ENCODE data around the gene TBC1D8.
A peak's percentile ranks its signal among the peaks of the same experiment; 100 is the strongest.

Gene TBC1D8

DNA sequence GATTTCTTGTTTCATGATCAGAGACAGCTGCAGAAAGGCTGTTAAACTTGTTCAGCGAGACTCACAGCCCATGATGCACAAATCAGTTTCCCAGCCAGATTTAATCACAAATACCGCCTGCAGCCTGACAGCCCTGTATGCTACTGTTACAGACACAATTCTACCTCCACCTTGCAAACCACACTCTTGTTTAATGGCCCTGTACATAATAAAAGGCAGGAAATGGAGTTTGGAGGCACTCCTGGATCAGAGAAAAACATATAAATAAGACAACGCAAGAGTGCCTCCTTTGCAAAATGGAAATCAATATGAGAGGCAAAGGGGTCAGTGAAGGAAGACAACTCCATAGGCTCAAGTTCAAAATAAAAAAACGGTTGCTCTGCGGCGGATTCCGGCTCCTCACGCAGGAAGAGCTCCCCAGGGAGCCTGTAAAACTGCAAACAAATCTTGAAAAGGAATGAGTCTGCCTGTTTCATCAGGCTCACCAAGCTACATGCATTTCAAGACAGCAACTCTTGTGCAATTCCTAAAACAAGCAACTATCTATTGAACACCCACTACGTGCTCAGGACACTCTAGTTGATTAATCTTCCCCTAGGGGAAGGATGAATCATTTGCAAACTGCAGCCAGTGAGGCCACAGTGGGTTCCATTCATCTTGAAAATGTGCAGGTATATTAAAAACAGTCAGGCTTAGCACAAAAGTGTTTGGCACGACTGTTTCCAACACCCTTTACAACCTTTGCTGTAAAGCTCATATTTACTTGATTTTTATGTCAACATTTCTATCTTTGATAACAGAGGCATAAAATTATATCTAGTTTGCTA is 37.5 kb downstream of the TBC1D8 start:
- no peak; the same call in 2 of the 3 replicates for ATAC-seq
- TF ChIP-seq, protein P1, sequence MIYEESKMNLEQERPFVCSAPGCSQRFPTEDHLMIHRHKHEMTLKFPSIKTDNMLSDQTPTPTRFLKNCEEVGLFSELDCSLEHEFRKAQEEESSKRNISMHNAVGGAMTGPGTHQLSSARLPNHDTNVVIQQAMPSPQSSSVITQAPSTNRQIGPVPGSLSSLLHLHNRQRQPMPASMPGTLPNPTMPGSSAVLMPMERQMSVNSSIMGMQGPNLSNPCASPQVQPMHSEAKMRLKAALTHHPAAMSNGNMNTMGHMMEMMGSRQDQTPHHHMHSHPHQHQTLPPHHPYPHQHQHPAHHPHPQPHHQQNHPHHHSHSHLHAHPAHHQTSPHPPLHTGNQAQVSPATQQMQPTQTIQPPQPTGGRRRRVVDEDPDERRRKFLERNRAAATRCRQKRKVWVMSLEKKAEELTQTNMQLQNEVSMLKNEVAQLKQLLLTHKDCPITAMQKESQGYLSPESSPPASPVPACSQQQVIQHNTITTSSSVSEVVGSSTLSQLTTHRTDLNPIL (CRISPR knock-in tag; IDR thresholded peaks at IDR 0.05; ENCODE audit: low read depth) = no peak
- TF ChIP-seq RARB (CRISPR knock-in tag; IDR thresholded peaks at IDR 0.05) (no peak), ARNTL (CRISPR knock-in tag; IDR thresholded peaks at IDR 0.05; ENCODE audit: borderline replicate concordance, low read depth) (no peak), ISL1 (CRISPR knock-in tag; IDR thresholded peaks at IDR 0.05) (no peak)
- TF ChIP-seq, protein P2, sequence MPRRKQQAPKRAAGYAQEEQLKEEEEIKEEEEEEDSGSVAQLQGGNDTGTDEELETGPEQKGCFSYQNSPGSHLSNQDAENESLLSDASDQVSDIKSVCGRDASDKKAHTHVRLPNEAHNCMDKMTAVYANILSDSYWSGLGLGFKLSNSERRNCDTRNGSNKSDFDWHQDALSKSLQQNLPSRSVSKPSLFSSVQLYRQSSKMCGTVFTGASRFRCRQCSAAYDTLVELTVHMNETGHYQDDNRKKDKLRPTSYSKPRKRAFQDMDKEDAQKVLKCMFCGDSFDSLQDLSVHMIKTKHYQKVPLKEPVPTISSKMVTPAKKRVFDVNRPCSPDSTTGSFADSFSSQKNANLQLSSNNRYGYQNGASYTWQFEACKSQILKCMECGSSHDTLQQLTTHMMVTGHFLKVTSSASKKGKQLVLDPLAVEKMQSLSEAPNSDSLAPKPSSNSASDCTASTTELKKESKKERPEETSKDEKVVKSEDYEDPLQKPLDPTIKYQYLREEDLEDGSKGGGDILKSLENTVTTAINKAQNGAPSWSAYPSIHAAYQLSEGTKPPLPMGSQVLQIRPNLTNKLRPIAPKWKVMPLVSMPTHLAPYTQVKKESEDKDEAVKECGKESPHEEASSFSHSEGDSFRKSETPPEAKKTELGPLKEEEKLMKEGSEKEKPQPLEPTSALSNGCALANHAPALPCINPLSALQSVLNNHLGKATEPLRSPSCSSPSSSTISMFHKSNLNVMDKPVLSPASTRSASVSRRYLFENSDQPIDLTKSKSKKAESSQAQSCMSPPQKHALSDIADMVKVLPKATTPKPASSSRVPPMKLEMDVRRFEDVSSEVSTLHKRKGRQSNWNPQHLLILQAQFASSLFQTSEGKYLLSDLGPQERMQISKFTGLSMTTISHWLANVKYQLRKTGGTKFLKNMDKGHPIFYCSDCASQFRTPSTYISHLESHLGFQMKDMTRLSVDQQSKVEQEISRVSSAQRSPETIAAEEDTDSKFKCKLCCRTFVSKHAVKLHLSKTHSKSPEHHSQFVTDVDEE (CRISPR knock-in tag; IDR thresholded peaks at IDR 0.05) = no peak

DNA sequence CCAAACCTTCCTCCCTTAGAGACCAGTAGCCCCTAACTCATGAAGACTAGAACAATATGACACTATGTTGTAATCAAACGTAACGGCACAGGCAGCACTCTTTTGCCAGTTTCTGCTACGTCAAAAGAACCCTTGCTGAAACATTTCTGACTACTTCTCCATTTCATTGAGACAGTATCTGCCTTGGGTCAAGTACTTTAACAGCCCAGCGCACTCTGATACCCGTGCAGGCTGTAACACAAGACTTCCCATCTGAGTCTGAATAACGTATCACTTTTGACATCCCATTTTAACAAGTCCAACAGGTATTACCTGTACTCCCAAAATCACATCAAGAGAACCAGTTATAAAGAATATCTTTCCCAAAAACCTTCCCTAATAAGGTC is 38.4 kb downstream of the TBC1D8 start:
- ATAC-seq = no peak

DNA sequence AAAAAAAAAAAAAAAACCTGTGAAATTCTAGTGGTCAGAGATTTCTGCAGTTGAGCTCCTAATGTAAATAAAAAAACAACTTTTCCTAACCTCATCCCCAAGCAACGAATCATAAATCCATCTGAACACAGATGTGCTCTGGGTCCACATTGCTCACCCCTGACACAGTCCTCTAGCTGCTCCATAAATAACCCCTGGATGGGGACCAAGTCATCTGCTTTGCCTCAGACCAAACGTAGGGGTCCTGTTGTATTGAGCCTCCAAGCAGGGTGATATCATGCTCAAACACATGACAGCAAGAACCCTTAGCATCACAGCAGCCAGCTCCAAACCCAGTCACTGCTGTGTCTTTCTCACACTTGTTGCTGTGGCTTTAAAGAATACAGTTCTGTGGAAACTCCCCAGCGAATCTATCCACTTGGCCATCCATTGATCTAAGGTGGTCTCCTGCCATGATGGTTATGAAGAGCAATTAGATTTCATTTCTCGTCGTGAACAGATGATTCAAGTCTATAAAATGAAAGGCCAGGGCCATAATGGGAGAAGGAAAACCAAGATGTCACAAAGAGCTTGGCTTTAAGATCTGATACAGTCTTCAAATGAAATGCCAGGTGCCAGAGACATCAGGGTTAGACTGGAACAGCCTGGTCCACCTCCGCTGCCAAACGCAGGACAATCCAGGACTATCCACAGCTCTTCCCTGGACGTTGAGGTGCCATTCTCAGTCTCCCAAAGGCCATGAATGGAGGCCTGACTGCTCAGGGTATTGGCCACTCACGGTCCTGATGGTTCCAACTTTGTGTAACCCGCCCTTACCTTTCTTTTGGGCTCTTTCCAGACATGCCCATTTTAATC is 39.0 kb downstream of the TBC1D8 start:
- 0 out of 2 replicates have a peak, but pooled peaks have one; percentile 29 for TF ChIP-seq SNAI2 (CRISPR knock-in tag; IDR thresholded peaks at IDR 0.05)
- TF ChIP-seq, protein P3, sequence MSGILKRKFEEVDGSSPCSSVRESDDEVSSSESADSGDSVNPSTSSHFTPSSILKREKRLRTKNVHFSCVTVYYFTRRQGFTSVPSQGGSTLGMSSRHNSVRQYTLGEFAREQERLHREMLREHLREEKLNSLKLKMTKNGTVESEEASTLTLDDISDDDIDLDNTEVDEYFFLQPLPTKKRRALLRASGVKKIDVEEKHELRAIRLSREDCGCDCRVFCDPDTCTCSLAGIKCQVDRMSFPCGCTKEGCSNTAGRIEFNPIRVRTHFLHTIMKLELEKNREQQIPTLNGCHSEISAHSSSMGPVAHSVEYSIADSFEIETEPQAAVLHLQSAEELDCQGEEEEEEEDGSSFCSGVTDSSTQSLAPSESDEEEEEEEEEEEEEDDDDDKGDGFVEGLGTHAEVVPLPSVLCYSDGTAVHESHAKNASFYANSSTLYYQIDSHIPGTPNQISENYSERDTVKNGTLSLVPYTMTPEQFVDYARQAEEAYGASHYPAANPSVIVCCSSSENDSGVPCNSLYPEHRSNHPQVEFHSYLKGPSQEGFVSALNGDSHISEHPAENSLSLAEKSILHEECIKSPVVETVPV (CRISPR knock-in tag; IDR thresholded peaks at IDR 0.05) = no peak
- ATAC-seq = peak; percentile 62

More for the DNA sequence above, 38.4 kb downstream of the TBC1D8 start:
- TF ChIP-seq ZFP3 (CRISPR knock-in tag; IDR thresholded peaks at IDR 0.05) = no peak
- TF ChIP-seq PPARA (CRISPR knock-in tag; IDR thresholded peaks at IDR 0.05; ENCODE audit: borderline replicate concordance) = no peak
- TF ChIP-seq, protein P2 (CRISPR knock-in tag; IDR thresholded peaks at IDR 0.05) = no peak
- TF ChIP-seq SNAI2 (CRISPR knock-in tag; IDR thresholded peaks at IDR 0.05) = no peak
- TF ChIP-seq, protein P4, sequence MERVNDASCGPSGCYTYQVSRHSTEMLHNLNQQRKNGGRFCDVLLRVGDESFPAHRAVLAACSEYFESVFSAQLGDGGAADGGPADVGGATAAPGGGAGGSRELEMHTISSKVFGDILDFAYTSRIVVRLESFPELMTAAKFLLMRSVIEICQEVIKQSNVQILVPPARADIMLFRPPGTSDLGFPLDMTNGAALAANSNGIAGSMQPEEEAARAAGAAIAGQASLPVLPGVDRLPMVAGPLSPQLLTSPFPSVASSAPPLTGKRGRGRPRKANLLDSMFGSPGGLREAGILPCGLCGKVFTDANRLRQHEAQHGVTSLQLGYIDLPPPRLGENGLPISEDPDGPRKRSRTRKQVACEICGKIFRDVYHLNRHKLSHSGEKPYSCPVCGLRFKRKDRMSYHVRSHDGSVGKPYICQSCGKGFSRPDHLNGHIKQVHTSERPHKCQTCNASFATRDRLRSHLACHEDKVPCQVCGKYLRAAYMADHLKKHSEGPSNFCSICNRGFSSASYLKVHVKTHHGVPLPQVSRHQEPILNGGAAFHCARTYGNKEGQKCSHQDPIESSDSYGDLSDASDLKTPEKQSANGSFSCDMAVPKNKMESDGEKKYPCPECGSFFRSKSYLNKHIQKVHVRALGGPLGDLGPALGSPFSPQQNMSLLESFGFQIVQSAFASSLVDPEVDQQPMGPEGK (CRISPR knock-in tag; IDR thresholded peaks at IDR 0.05; ENCODE audit: borderline replicate concordance) = no peak
- TF ChIP-seq ZNF8 (CRISPR knock-in tag; IDR thresholded peaks at IDR 0.05) = no peak

DNA sequence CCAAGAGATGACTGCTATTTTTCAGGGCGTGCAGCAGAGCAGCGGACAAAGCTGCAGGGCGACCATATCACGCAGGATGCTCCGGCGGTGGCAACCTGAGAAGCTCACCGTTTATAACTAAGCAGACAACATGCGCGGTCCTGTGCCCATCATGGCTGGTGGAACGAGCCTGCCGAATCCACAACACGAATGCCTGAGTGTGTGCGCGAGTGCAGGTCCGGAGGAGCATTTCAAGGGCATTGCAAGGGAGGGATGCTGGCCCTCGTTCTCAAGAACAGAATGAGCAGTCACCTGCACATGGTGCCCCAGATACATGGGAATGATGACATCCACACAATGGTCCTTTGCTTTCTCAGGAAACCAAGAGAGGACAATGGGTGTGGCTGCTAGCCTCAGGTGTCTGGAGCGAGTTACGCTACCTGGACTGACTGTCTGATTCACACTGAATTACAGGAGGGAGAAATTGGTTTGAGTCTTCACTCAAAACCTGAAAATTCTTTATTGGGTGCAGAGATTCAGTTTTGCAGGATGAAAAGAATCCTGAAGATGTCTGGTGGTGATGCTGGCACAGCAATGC is 39.8 kb downstream of the TBC1D8 start:
- no peak for TF ChIP-seq CSDC2 (CRISPR knock-in tag; IDR thresholded peaks at IDR 0.05)
- TF ChIP-seq ZFP3 (CRISPR knock-in tag; IDR thresholded peaks at IDR 0.05) = no peak
- TF ChIP-seq OSR1 (CRISPR knock-in tag; IDR thresholded peaks at IDR 0.05) = no peak
- no peak for ATAC-seq

Data from SK-N-SH treated with all-trans-retinoic acid at 6 μM for 48 hours (cell line).